Measurements from ENCODE around the gene RPL29.
A peak's percentile ranks its signal among the peaks of the same experiment; 100 is the strongest.

RPL29 gene

GRCh38 chr3:52028572-52028971, 32.9 kb upstream of the RPL29 start:
- TF ChIP-seq, protein P1, sequence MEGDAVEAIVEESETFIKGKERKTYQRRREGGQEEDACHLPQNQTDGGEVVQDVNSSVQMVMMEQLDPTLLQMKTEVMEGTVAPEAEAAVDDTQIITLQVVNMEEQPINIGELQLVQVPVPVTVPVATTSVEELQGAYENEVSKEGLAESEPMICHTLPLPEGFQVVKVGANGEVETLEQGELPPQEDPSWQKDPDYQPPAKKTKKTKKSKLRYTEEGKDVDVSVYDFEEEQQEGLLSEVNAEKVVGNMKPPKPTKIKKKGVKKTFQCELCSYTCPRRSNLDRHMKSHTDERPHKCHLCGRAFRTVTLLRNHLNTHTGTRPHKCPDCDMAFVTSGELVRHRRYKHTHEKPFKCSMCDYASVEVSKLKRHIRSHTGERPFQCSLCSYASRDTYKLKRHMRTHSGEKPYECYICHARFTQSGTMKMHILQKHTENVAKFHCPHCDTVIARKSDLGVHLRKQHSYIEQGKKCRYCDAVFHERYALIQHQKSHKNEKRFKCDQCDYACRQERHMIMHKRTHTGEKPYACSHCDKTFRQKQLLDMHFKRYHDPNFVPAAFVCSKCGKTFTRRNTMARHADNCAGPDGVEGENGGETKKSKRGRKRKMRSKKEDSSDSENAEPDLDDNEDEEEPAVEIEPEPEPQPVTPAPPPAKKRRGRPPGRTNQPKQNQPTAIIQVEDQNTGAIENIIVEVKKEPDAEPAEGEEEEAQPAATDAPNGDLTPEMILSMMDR (IDR thresholded peaks at IDR 0.05; ENCODE audit: borderline replicate concordance, control extremely low read depth, extremely low read depth, insufficient read depth, missing control alignments), result no peak
- no peak for DNase-seq (ENCODE audit: low spot score)
- in situ Hi-C loops (cut with MboI; ENCODE audit: low sequenced_read_pairs, unreplicated experiment), result no loop called here

GRCh38 chr3:52026041-52026440, 30.3 kb upstream of the RPL29 start:
- no peak for DNase-seq (ENCODE audit: low spot score)
- in situ Hi-C loops (cut with MboI; ENCODE audit: low sequenced_read_pairs, unreplicated experiment), result no loop called here
- TF ChIP-seq, protein P1 (IDR thresholded peaks at IDR 0.05; ENCODE audit: borderline replicate concordance, control extremely low read depth, extremely low read depth, insufficient read depth, missing control alignments), result no peak

- TF ChIP-seq, protein P1 (IDR thresholded peaks at IDR 0.05; ENCODE audit: borderline replicate concordance, control extremely low read depth, extremely low read depth, insufficient read depth, missing control alignments), result no peak
- no peak for DNase-seq (ENCODE audit: low spot score)
- in situ Hi-C loops (cut with MboI; ENCODE audit: low sequenced_read_pairs, unreplicated experiment), result no loop called here
Observed at GRCh38 chr3:52025453-52025852, 29.8 kb upstream of the RPL29 start.

DNA sequence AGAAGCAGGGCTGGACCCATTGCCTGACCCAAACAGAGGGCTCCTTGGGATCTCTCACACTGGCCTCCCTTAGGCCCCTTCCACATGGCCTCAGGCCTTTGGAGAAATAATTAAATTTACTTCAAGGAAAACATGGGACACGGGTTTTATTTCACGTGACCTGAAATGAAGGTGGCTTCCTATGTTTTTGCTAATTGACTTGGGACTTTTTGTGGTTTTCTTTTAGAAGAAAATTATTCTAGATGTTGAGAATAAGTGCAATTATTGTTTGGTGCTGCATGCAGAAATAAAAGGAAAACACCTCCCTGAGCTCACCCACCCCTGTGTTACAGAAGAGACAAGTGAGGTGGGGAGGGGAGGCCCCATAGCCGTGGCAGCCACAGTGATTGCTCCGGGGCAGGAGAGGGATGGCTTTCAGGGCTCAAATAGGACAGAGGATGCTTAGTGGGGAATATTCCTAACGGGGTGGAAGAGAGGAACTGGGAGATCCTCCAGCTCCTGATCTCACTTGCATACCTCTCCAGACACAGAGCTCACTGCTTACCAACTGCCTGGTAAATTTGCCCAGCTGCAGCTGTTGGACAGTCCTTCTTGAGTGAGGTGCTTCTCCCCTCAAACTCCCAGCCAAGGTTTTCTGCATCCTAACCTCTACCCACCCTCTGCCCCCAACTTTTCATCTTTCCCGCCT, 29.2 kb upstream of the RPL29 start:
- in situ Hi-C loops (cut with MboI; ENCODE audit: low sequenced_read_pairs, unreplicated experiment), result no loop called here
- DNase-seq (ENCODE audit: low spot score), result no peak
- TF ChIP-seq, protein P1 (IDR thresholded peaks at IDR 0.05; ENCODE audit: borderline replicate concordance, control extremely low read depth, extremely low read depth, insufficient read depth, missing control alignments), result no peak

GRCh38 chr3:52023860-52024764, 28.4 kb upstream of the RPL29 start:
- peak; percentile 77 for DNase-seq (ENCODE audit: low spot score)
- in situ Hi-C loops (cut with MboI; ENCODE audit: low sequenced_read_pairs, unreplicated experiment), result no loop called here
- TF ChIP-seq, protein P1 (IDR thresholded peaks at IDR 0.05; ENCODE audit: borderline replicate concordance, control extremely low read depth, extremely low read depth, insufficient read depth, missing control alignments), result no peak

DNA sequence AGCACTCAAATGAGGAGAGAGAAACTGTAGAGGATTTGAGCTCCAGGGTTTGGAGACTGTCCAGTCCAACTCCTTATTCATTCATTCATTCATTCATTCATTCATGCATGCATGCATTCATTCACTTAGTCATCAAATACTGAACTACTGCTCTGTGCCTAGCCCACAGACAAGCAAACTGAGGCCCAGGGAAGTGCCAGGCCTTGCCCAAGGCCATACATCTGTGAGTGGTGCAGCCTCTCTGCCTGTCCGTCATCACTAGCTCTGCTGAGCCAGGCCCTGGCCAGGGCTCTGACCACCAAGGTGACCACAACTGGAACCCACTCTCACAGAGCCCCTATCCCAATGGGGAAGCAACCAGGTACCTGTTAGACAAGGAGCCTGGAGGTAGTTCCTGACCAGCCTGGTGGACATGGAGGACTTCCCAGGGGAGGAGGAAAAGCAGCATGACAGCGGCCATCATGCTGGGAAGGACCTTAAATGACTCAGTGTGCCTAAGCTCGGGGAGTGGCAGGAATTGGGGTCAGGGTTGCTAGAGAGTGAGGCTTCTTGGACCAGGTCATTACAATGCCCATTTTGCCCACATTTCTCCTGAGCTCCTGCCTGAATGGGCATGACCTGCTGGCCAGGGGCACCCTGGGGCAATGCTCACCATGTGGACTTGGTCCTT, 27.5 kb upstream of the RPL29 start:
- TF ChIP-seq, protein P1 (IDR thresholded peaks at IDR 0.05; ENCODE audit: borderline replicate concordance, control extremely low read depth, extremely low read depth, insufficient read depth, missing control alignments), result no peak
- DNase-seq (ENCODE audit: low spot score), result no peak
- in situ Hi-C loops (cut with MboI; ENCODE audit: low sequenced_read_pairs, unreplicated experiment), result no loop called here

Measured in GM13976 (cell line).